Motor neuron (in vitro differentiated cells): ENCODE data around the gene MVB12B. TPM values are rescaled to one million over a fixed set of nuclear protein-coding genes. Genes with fewer than 3 reads are reported as not detected.

Experiments
- ATAC-seq, 8 experiments: fragments of 200-7000 bp; cut with Tn5 transposase; replicated peaks in 6 of 8; 2 replicates each; pipeline ENCODE4 v1.8.0; 2021; ENCODE audit warnings: mild to moderate bottlenecking in 8 of 8, moderate library complexity in 8 of 8
- H3K27ac ChIP-seq, 2 donors: fragments of 250-450 bp; sonication (Bioruptor Pico); 2 replicates each; pipeline ENCODE4 v1.9.0; 2021; ENCODE audit warnings: antibody characterized with exemption in 2 of 2, mild to moderate bottlenecking in 2 of 2, moderate library complexity in 1 of 2
- H3K4me1 ChIP-seq, 2 donors: fragments of 250-450 bp; sonication (Bioruptor Pico); replicated peaks in 1 of 2; 2 replicates each; pipeline ENCODE4 v1.6.1; 2021; ENCODE audit warnings: antibody characterized with exemption in 2 of 2, mild to moderate bottlenecking in 2 of 2, moderate library complexity in 1 of 2
- H3K4me3 ChIP-seq, 5 donors: fragments of 250-450 bp; sonication (Bioruptor Pico); 2 replicates each; pipeline ENCODE4 v1.9.0; 2021; ENCODE audit warnings: antibody characterized with exemption in 5 of 5, mild to moderate bottlenecking in 5 of 5, moderate library complexity in 4 of 5
- WGBS, 10 experiments: fragments of 450-650 bp; shearing (Covaris generic); methylation state at CpG; one replicate each; pipeline ENCODE4 v1.0.0; 2022; 5-methylcytosine and 5-hydroxymethylcytosine counted together
- in situ Hi-C, 9 experiments: fragments of 400-800 bp; cut with MboI; loops; one replicate each; pipeline ENCODE4 v1.15.0; 2021; ENCODE audit warnings: low sequenced_read_pairs in 9 of 9, low pct_unique_long_range_greater_than_20kb in 2 of 9; ENCODE audit not compliant: unreplicated experiment in 9 of 9
- total RNA-seq, 8 experiments: library from RNA; unstranded; fragments of 300-600 nt; gene quantifications; 2 replicates each; pipeline versions ENCODE4 v1.2.3 to v1.2.4, GENCODE V29; 2022

MVB12B gene
- total RNA-seq, 8 experiments from 2014 or later, result 1.7 to 33.8 (median 23.0) TPM

- Histone ChIP-seq H3K4me1 (peaks cover 25 to 39% of the 10 kb centered on the region in 2 donors), H3K4me3 (no peak overlapping the region), H3K27ac (no peak overlapping the region)
- ATAC-seq, result peak in 3 of 8 experiments; percentile 17 to 56 (median 19)
- 70 to 100% (median 76%) methylated on average over 1 to 8 of the region's 10 CpGs; no CpG with 5 or more reads in 2 of the 10 experiments for WGBS, 10 experiments
- in situ Hi-C loops, result loop anchor here in 1 of 9 experiments (25.0 kb wide), 1 partner anchor 1011 kb away; no protein-coding TSS in a partner anchor
These were observed 96.7 kb downstream of the MVB12B start for GRCh38 chr9:126423142-126423915.

DNA sequence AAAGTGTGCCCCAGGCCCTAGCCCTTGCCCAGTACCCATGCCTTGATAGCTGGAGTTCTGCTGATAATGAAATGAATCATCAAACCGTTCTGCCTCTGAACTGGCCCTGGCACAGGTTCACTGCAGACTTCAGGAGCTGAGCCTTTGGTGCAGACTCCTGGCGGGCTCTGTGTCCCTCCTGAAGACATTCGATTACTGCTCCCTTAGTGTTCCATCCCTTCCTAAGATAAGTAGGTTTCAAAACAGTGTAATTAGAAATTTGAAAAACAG is 97.2 kb downstream of the MVB12B start:
- in situ Hi-C loops, result loop anchor here in 1 of 9 experiments (25.0 kb wide), 1 partner anchor 1012 kb away; no protein-coding TSS in a partner anchor
- 40 to 100% (median 93%) methylated on average over 1 to 2 of the region's 3 CpGs; no CpG with 5 or more reads in 6 of the 10 experiments for WGBS, 10 experiments
- no peak overlapping the region for H3K4me3 ChIP-seq
- H3K27ac ChIP-seq, result no peak overlapping the region
- no peak for ATAC-seq
- H3K4me1 ChIP-seq, result peaks cover 24 to 38% of the 10 kb centered on the region in 2 donors

DNA sequence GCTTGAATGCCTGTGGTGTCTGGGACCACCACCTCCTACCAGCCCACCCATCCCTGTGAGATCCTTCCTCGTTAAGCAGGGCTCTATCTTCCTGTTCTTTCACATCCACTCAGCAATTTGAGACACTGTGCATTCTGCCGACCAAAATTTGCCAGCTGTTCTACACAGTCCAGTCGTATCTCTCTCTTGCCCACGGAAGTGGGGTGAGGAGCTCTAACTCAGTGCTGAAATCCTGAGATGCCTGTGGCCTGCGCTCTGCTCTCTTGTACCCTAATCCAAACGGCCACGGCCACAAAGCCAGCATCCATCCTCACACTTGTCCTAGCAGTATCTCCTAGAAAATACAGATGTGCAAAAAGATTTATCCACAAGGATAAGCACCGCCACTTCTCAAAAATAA is 97.9 kb downstream of the MVB12B start:
- H3K4me1 ChIP-seq, result peaks cover 20 to 32% of the 10 kb centered on the region in 2 donors
- in situ Hi-C loops, result loop anchor here in 1 of 9 experiments (25.0 kb wide), 1 partner anchor 1012 kb away; no protein-coding TSS in a partner anchor
- no peak overlapping the region for H3K4me3 ChIP-seq
- H3K27ac ChIP-seq, result no peak overlapping the region
- ATAC-seq, result no peak
- WGBS, 10 experiments, result 67 to 100% (median 84%) methylated on average over 1 to 5 of the region's 8 CpGs

DNA sequence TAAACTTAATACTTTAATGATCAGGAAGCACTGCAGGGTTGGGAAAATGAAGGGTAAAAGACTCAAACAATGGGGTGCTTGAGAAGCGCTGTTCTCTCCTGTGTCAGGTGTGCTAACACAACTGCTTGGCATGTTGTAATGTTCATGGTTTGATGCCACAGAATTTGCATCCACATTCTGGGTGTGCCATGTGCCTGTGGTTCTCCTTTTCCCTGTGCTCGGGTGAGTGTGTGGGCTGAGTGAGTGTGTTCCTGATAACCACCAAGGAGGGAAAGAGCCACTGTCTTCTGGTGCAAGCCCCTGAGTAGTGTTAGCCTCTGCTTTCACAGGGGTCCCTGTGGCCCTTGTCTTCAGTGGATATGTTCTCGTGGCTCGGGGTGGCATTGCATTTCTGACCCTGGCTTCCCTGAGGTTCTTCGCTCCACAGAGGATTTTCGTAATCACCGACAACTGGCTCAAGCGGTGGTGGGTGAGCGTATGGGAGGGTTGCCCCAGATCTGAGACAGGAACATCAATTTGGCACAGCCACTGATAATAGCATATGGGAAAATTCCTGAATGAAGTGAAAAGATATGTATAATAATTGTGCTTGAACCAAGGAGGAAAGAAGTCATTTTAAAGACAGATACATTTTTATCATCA is 102.0 kb downstream of the MVB12B start:
- no peak for ATAC-seq
- in situ Hi-C loops, result no loop called here
- 80 to 100% (median 94%) methylated on average over 1 to 9 of the region's 9 CpGs; no CpG with 5 or more reads in 1 of the 10 experiments for WGBS, 10 experiments
- H3K27ac ChIP-seq, result no peak overlapping the region
- peaks cover 0 to 6% of the 10 kb centered on the region in 2 donors for H3K4me1 ChIP-seq
- H3K4me3 ChIP-seq, result no peak overlapping the region

- no peak overlapping the region for H3K27ac ChIP-seq
- WGBS, 10 experiments, result 91 to 100% (median 95%) methylated on average over 2 to 8 of the region's 8 CpGs; no CpG with 5 or more reads in 2 of the 10 experiments
- ATAC-seq, result no peak
- in situ Hi-C loops, result no loop called here
- no peak overlapping the region for H3K4me3 ChIP-seq
- peaks cover 0 to 12% of the 10 kb centered on the region in 2 donors for H3K4me1 ChIP-seq
These were observed 102.6 kb downstream of the MVB12B start for GRCh38 chr9:126429190-126429589.

DNA sequence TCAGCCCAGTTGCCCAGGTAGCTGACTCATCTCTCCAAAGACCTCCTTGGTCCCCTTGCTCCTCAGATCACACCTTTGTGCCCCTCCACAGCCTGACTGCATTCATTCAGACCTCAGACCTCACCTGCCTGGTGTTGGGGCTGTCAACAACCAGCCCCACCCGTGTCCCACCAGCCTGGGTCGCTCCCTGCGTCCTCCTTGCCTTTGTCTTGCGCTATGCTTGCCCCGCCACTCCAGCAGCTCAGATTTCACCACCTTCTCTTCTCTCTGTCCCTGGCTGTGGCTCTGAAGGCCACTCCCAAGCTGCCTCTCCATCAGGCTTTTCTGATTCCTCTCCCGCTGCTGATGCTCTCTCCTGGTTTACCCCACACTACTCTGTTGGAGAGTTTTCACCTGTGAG is 103.5 kb downstream of the MVB12B start:
- no peak overlapping the region for H3K4me3 ChIP-seq
- ATAC-seq, result no peak
- WGBS, 10 experiments, result 80 to 100% (median 80%) methylated on average over 1 to 4 of the region's 6 CpGs; no CpG with 5 or more reads in 3 of the 10 experiments
- H3K27ac ChIP-seq, result no peak overlapping the region
- in situ Hi-C loops, result no loop called here
- H3K4me1 ChIP-seq, result peaks cover 0 to 20% of the 10 kb centered on the region in 2 donors

DNA sequence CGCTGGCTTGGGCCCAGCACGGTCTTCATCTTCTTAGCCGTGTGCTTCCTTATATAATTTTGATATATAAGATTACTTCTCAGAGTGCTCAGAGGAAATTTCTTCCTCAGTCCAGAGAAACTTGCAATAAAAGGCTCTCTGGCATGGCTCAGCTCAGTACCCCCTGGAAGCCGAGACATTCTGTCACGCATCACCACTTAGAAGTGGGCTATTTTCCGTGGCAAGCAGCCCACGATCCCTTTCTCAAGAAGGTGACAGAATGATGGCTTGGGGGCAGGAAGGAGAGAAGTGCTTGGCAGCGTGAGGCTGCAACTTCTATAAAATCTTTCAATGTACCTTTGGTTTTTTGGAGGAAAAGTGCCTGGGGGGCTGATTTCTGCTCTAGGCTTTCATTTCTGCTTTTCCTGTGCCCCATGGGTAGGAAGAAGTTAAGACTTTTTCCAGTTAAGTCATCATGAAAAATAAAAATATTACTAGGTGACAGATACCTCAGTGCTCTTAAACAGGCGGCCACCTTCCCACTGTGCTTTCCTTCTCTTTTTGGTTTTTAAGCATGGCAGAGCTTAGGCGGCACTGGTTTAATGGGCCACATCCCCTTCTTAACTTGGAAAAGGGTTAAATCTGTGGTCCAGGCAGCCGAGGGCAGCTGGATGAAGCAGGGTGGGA is 104.6 kb downstream of the MVB12B start:
- no peak overlapping the region for H3K4me3 ChIP-seq
- no peak overlapping the region for H3K27ac ChIP-seq
- H3K4me1 ChIP-seq, result peaks cover 3 to 24% of the 10 kb centered on the region in 2 donors
- no peak for ATAC-seq
- WGBS, 10 experiments, result 80 to 100% (median 88%) methylated on average over 1 to 11 of the region's 11 CpGs; no CpG with 5 or more reads in 1 of the 10 experiments
- in situ Hi-C loops, result no loop called here

- in situ Hi-C loops, result no loop called here
- no peak for ATAC-seq
- WGBS, 10 experiments, result 17 to 100% (median 89%) methylated on average over 1 to 6 of the region's 7 CpGs; no CpG with 5 or more reads in 2 of the 10 experiments
- H3K27ac ChIP-seq, result no peak overlapping the region
- peaks cover 16 to 39% of the 10 kb centered on the region in 2 donors for H3K4me1 ChIP-seq
- H3K4me3 ChIP-seq, result no peak overlapping the region
These were observed 106.0 kb downstream of the MVB12B start for GRCh38 chr9:126432659-126433058.

GRCh38 chr9:126435105-126435504 is 108.5 kb downstream of the MVB12B start:
- H3K27ac ChIP-seq, result no peak overlapping the region
- 63 to 100% (median 92%) methylated on average over 1 to 2 of the region's 2 CpGs; no CpG with 5 or more reads in 5 of the 10 experiments for WGBS, 10 experiments
- H3K4me1 ChIP-seq, result peaks cover 39 to 60% of the 10 kb centered on the region in 2 donors
- in situ Hi-C loops, result no loop called here
- no peak overlapping the region for H3K4me3 ChIP-seq
- ATAC-seq, result no peak

DNA sequence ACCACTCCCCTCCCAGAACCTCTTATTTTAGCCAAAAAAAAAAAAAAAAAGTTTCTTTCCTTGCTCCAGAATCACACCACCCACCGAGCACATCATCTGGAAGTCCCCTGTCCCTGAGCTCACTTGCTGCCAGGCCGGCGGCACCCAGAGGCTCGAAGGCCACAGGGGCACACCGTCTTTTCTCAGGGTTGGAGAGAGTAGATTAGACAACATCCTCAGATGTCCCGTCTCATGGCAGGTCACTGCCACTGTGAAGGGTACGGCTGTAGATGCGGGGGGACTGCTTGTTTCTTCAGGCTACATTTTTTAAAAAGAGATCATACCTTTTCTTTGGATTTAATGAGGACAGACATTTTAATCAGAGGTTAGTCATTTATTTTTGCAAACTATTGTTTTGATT is 109.0 kb downstream of the MVB12B start:
- Histone ChIP-seq H3K4me1 (peaks cover 44 to 65% of the 10 kb centered on the region in 2 donors), H3K27ac (no peak overlapping the region), H3K4me3 (no peak overlapping the region)
- WGBS, 10 experiments, result 20 to 100% (median 87%) methylated on average over 3 to 7 of the region's 8 CpGs; no CpG with 5 or more reads in 5 of the 10 experiments
- in situ Hi-C loops, result no loop called here
- no peak for ATAC-seq

DNA sequence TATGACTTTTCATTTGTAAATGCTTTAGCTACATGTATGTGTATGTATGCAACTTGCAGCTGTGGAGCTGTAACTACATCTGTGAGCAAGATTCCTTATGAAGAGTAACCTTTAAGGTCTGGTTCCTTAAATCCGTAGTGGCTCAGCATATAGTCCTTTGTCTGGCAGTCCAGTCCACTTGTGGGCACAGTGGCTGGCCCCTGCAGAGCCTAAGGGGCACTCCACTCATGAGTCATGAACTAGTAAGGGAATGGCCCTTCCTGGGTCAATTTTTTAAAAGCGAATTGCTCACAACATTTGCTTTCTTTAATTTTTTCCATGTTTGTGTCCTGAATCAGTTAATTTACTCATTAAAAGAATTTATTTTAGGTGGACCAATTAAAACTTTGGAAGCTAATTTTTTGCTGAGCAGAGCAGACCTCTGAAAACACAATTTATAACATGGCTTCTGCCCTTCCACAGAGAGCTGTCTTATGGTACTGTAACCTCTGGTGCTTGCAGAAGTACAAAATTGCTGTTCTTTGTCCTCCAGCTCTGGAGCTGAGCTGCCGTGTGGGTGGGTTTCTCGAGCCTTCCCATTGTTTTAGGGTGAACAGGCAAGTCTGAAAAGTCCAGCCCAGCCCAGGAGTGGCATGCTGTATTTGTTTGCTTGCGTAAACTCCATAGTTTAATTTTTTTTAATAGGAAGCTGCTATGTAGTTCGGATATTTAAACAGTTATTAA is 110.1 kb downstream of the MVB12B start:
- peak in 3 of 8 experiments; percentile 15 to 25 (median 20) for ATAC-seq
- in situ Hi-C loops, result no loop called here
- 6 to 88% (median 53%) methylated on average over 2 to 6 of the region's 6 CpGs for WGBS, 10 experiments
- Histone ChIP-seq H3K27ac (no peak overlapping the region), H3K4me1 (peaks cover 55 to 76% of the 10 kb centered on the region in 2 donors), H3K4me3 (no peak overlapping the region)

- in situ Hi-C loops, result no loop called here
- Histone ChIP-seq H3K27ac (no peak overlapping the region), H3K4me3 (no peak overlapping the region), H3K4me1 (peaks cover 55 to 77% of the 10 kb centered on the region in 2 donors)
- WGBS, 10 experiments, result 18 to 98% (median 78%) methylated on average over 3 to 6 of the region's 6 CpGs
- ATAC-seq, result no peak
These were observed 110.6 kb downstream of the MVB12B start for GRCh38 chr9:126437268-126437666.
